GM19023 (cell line): ENCODE data around the gene VPS37D.
"Not testable (repeated sequence)": the region's sequence is repeated elsewhere in the genome, so short reads cannot be mapped to it uniquely, and the experiment has no call there.

Experiments
- ATAC-seq: cut with Tn5 transposase; IDR thresholded peaks from one replicate; pipeline ENCODE4 v1.9.1; 2021; ENCODE audit warnings: mild to moderate bottlenecking, moderate library complexity; ENCODE audit not compliant: unreplicated experiment

The VPS37D gene

DNA sequence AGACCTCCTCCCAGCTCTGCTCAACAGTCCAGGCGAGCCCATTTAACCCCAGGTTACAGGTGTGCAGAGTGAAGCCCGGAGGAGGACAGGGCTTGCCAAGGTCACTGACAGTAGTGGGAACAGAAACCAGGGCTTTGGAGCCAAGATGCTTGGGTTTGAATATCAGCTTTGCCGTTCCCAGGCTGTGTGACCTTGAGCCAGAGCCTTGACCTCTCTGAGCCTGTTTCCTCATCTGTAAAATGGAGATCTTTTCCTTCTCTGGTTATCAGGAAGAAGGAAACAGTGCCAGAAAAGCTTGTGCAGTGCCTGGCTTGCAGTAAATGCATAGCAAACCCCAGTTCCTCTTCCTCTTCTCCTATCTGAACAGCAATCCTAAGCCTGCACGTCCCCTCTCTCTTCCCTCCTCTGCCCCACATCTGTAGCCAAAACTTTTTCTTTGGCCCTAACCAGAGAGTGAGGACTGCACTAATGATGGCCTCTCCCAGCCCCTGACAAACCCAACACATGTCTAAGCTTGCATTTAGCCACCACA, 21.9 kb upstream of the VPS37D start:
- ATAC-seq: no peak

DNA sequence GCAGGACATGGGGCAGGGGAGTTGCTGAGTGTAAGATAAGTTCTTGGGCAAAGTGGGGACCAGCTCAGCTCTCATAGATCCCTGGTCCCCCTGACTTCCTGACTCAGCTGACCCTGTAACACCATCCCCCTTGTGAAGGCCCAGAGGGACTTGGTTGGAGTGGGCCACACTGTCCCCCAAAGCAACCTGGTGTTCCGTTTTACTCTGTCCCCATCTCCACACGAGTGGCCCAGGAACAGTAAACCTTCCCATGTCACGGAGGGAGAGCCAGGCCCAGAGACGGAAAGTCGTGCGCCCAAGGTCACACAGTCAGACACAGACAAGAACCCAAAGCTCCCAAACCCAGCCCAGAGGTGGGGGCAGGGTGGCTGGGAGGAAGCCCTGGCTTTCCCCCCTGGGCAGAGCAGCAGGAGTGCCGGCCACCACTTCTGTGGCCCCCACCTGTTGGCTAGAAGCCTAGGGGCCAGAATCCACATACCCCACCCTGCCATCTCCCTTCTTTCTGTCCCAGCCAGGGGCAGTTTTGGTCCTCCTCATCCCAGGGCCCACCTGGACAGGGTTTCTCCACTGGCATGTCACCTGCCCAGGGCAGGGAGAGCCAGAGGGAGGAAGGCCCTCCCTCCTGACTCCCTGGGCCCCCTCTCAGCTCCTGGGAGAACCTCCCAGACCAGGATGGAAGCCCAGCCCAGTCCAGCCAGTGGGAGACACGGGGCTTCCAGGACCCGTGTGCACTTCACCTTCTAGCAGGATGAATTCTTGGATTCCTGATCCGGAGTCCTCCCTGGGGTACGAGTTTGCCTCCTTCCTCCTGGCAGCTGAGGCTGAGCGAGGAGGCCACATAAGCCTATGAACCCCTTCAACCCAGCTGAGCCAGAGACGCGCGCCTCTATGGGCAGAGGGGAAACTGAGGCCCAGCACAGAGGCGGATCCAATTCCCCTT, 20.6 kb upstream of the VPS37D start:
- no peak for ATAC-seq

DNA sequence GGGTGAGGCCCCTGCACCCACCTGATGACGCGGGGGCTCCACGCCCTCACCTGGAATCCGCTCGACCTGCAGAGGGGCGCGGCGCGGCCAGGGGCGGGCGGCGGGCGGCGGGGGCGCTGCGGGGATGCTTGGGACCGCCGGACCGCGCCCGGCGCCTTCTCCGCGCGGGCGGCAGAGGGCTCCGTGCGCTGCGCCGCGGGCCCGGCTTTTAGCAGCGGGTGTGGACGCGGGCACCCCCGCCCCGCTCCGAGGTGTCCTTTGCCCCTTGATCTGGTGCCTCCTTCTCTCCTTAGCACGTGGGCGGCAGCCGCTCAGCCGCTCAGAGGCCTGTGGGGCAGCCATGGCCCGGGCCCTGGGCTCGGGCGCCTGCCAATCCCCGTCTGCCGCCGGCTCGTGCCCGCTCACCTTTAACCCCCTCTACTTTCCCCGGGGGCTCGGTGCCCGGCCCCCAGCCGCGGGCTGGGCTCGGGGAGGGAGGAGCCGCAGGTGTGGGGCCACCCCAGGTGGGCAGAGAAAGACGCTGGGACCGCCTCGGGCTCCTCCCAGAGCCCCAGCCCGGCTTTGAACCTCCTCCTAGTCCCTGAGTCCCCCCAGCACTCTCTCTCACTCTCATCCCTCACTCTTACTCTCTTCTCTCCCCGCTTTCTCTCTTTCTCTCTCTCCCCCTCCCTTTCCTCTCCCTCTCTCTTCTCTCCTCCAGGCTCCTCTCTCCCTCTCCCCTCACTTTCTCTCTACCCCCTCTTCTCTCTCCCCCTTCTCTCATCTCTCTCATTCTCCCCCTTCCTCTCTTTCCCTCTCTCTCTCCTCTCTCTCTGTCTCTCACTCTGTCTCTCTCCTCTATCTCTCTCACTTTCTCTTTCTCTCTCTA, 19.7 kb upstream of the VPS37D start:
- ATAC-seq: no peak

DNA sequence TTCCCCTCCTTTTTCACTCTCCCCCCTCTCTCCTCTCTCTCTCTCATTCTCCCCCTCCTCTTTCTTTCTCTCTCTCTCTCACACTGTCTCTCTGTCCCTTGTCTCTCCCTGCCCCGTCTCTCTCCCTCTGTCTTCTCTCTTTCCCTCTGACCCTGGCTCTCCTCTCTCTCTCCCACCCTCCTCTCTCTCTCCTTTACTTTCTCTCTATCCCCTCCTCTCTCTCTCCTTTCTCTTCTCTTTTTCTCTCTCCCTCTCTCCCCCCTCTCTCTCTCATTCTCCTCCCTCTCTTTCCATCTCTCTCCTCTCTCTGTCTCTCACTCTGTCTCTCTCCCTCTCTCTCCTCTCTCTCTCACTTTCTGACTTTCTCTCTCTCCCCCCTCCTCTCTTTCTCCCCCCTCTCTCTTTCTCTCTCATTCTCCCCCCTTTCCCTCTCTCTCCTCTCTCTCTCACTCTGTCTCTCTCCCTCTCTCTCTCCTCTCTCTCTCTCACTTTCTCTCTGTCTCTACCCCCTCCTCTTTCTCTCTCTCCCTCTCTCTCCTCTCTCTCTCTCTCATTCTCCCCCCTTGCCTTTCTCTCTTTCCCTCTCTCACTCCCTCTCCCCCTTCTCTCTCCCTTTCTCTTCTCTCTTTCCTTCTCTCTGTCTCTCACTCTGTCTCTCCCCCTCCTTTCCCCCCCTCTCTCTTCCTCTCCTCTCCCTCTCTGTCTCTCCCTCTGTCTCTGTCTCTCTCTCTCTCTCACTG, 18.9 kb upstream of the VPS37D start:
- ATAC-seq: no peak

DNA sequence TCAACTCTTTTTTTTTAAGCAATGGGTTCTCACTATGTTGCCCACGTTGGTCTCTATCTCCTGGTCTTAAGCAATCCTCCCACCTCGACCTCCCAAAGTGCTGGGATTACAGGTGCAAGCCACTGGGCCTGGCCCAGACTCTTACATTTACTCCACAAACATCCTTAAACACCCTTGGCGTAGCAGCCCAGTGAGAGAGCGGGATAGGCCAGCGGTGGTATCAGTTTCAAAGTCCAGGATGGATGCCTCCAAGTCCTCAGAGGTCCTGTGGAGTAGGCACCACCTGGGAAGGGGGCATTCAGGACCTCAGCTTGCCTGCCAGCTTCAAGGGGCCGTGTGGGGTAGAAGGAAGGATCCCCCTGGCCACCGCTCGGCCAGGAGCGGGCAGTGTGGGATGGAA, 18.1 kb upstream of the VPS37D start:
- no peak for ATAC-seq

DNA sequence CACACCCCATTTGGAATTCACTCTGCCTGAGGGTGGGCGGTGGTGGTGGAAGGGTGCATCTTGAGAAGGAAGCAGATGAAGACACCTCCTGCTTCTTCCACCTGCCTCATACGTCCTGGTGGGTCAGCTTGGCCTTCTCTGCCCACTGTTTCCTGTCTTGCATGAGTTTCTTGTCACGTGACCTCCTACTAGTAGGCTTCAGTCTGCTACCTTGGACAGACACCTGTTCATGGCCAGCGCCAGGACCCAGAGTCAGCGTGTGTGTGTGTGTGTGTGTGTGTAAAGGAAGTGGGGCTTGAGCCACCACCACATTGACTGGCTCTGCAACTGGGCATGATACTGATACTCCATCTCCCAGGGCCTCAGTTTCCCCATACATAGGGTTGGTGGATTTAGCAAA, 17.1 kb upstream of the VPS37D start:
- no peak for ATAC-seq

DNA sequence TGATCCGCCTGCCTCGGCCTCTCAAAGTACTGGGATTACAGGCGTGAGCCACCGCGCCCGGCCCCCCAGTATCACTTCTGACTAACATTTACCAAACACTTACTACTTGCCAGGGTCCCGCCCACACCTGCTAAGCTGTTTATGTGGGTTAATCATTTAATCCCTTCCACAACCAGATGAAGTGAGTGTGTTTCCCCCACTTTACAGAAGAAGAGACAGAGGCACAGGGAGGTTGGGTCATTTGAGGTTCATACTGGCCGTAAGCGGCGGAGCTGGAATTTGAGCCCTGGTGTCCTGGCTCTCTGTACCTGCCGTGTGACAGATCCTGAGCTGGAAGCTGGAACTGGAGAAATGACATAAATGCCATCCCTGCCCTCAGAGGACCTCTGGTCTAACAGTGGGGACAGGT, 15.1 kb upstream of the VPS37D start:
- no peak for ATAC-seq

DNA sequence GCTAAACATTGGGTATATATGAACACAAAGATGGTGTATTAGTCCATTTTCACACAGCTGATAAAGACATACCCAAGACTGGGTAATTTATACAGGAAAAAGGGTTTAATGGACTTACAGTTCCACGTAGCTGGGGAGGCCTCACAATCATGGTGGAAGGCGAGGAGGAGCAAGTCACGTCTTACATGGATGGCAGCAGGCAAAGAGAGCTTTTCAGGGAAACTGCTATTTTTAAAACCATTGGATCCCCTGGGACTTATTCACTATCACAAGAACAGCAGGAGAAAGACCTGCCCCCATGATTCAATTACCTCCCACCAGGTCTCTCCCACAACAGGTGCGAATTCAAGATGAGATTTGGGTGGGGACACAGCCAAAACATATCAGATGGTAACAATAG, 12.3 kb upstream of the VPS37D start:
- ATAC-seq: not testable (repeated sequence)

DNA sequence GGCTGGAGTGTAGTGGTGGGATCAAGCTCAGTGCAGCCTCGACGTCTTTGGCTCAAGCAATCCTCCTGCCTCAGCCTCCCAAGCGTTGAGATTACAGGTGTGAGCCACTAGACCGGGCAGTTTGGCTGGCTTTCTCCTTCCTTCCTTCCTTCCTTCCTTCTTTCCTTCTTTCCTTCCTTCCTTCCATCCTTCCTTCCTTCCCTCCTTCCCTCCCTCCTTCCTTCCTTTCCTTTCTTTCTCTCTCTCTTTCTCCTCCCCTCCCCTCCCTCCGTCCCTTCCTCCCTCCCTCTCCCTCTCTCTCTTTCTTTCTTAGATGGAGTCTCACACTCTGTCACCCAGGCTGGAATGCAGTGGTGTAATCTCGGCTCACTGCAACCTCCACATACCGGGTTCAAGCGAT, 7.6 kb upstream of the VPS37D start:
- no peak for ATAC-seq

DNA sequence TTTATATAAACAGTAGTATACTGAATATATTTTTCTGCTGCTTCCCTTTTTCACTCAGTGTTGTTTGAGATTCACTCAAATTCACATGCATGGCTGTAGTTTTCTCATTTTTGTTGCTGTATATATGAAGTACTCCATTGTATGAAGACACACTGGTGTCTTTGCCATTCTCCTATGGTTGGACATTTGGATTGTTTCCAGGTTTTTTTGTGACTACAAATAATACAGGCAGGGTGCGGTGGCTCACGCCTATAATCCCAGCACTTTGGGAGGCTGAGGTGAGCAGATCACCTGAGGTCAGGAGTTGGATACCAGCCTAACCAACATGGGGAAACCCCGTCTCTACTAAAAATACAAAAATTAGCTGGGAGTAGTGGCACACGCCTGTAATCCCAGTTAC, 7.0 kb upstream of the VPS37D start:
- not testable (repeated sequence) for ATAC-seq

DNA sequence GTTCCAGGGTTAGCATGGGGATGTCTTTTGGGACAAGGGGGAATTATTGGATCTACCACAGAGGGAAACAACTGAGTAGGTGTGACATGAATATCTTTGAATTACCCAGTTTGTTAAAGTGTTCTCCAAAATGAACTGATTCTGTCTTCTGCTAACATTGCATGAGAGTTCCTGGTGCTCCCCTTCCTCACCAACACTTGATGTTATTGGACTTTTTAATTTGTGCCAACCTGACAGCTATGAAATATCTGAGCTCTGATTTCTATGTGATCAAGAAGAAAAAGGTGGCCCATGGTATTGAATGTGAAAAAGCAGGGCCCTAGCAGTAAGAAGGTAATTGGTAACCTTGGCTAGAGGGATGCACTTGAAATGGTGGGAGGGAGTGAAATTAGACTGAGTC, 4.6 kb upstream of the VPS37D start:
- ATAC-seq: no peak

DNA sequence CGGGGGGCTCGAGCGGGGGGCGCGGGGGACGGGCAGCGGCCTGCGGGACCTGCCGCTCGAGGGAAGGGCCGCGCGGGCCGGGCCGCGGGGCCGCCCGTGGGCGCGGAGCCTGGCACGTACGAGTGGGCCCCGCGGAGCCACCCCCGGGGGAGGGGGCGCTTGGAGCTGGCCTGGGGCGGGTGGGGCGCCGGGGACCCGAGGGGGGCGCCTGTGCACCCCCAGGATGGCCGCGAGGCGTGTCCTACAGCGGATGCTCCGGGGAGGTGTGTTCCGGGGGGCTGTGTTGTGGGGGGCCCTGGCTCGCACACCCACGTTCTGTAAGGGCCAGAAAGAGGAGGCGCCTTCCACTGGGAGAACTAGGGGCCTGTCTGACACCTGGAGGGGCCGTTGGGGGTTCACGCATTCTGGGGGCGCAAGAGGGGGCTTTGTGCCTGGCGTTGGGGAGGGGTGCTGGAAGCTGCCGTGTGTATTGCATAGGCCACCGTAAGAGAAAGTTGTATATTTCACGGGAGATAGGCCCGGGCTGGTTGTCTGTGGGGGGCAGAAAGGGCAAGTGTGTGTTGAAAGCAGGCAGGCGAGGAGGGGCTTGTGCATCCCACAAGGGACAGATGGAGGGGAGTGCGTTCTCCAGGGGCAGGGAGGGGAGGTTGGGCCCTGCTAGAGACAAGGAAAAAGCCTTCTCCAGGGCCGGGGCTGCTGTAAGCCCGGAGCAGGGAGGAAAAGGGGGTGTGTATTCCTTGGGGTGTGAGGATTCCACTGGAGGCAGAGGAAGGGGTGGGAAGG, 663 bp downstream of the VPS37D start:
- peak; percentile 11 for ATAC-seq

DNA sequence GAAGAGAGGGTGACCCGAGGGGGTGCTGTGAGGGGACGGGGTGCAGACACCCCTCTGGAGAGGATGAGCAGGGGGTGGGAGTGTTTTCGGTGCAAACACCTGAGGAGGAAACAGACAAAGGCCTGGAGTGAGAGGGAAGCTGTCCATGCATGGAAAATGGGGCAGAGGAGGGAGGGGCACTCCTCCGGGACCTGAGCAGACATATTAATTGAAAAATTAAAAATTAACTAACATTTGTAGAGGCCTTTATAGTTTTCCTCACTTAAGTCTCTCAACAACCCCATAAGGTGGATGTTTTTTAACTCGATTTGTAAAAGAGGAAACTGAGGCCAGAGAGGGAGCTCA, 1.2 kb downstream of the VPS37D start:
- no peak for ATAC-seq

DNA sequence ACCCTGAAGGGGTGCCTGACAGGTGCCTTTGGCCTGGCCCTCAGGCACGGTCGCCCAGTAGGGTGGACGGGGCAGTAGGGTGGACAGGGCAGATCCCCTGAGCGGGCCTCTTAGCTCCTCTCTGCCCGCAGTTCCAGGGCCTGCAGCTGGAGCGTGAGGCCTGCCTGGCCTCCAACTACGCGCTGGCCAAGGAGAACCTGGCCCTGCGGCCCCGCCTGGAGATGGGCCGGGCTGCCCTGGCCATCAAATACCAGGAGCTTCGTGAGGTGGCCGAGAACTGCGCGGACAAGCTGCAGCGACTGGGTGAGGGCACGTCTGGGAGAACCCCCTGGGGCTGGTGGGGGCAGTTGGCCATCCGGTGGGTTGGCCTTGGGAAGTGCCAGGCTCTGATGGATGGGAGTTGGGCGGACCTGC, 1.7 kb downstream of the VPS37D start:
- ATAC-seq: no peak

DNA sequence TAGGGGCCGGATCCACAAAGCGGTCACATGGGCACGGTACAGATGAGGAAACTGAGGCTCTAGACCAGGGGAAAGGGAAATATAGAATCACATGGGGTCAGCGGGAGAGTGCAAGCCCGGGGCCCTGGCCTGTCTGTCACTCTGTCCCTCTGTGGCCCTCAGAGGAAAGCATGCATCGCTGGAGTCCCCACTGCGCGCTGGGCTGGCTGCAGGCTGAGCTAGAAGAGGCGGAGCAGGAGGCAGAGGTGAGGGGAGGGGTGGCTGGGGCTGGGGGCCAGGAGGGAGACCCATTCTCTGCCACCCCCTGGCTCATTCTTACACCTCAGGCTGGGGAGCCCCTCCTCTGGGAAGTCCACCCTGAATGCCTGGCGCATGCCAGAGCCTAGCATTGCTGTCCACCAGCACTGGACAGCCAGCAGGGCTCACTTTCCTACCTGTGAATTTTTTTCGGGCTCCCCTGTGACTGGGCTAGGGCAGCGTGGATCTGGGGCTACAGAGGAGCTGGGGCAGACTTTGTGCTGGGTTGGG, 2.3 kb downstream of the VPS37D start:
- no peak for ATAC-seq

DNA sequence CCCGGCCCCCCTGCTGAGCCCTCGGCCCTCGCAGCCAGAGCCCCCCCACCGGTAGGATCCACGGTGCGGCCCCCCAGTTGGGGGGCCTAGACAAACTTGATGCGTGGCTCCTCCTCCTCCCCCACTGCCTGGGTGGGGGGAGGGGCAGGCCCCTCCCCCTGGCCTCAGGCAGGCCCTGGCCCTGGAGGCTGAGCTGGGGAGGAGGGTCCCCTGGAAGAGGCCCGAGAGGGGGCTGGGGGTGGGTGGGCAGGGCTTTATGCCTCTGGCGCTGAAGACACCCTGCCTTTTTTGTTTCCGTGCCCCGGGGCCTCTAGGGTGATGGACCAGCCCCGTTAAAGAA, 3.7 kb downstream of the VPS37D start:
- no peak for ATAC-seq

DNA sequence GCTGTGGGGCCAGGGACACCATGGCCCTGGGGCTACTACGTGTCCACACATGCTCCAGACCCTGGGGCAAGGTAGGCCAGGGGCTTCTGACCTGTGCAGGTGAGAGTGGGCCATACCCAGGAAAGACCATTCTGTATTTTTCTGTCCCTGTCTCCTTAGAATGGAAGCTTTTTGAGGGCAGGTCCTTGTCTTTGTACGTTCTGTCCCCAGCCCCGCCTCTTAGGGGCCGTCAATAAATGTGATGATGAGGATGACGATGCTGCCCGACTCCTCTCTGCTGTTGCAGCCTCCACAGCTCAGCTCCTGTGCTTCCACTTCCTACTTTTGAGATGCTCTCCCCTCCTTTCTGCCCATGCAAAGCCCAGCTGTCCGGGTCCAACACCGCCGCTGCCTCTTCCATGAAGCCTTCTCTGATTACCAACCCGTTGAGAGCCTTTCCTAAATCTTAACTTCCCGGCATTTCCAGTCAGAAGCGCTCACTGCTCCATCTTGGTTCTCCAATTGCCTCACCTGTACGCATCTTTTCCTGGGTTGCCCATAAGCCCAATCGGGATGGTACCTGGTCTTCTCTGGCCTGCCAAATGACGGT, 4.3 kb downstream of the VPS37D start:
- no peak for ATAC-seq

DNA sequence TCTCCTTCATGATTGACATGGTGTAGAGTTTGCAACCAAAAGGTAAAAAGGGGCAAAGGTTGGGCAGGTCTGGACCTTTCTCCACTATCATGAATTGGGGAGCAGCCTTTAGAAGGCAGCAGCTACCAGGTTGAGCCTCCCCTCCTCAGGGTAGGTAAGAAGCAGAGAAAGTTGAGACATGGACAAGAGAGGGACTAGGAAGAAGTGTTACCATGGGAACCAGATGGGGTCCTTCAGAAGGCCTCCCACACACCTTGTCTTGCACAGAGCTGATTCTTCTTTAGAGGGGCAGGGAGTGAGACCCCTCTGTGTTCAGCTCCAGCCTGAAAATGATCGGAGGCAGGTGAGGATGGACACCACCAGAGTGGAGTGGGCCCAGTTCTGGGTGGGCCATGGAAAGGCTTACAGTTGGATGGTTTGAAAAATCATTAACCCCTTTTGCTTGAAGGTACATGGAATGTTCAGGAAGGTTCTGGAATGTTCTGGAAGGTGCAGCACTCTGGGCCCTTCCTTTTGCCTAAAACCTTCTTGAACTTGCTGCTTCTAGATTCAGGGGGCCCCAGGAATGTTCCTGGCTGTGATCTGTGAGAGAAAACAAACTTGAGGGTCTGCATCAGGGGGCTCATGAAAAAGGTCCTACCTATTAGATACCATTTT, 7.0 kb downstream of the VPS37D start:
- no peak for ATAC-seq

DNA sequence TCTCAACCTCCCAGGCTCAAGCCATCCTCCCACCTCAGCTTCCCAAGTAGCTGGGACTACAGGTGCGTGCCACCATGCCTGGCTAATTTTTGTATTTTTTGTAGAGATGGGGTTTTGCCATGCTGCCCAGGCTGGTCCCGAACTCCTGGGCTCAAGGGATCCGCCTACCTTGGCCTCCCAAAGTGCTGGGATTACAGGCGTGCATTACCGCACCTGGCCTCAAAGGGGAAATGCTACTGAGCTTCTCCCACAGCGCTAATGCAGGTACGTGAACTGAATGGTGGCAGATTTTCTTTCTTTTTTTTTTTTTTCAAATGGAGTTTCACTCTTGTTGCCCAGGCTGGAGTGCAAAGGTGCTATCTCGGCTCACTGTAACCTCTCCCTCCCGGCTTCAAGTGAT, 8.4 kb downstream of the VPS37D start:
- not testable (repeated sequence) for ATAC-seq
